BE2C (cell line): ENCODE results near the gene PHYH. TPM values are rescaled to one million over a fixed set of nuclear protein-coding genes. Genes with fewer than 3 reads are reported as not detected.

Source experiments
- DNase-seq: peaks from one replicate; pipeline ENCODE4 v3.0.0-alpha.2; 2020
- H3K27me3 ChIP-seq: fragments of 250-450 bp; sonication (Bioruptor Pico); 2 replicates; pipeline ENCODE4 v1.5.1; 2020; ENCODE audit warnings: mild to moderate bottlenecking
- H3K36me3 ChIP-seq: fragments of 250-450 bp; sonication (Bioruptor Pico); 2 replicates; pipeline ENCODE4 v1.5.1; 2020; ENCODE audit warnings: mild to moderate bottlenecking
- H3K4me1 ChIP-seq: fragments of 250-450 bp; sonication (Bioruptor Pico); 2 replicates; pipeline ENCODE4 v1.5.1; 2020
- H3K4me3 ChIP-seq: 2 replicates; pipeline ENCODE4 v1.5.1; 2011; ENCODE audit warnings: low read depth, low read length
- H3K9me3 ChIP-seq: fragments of 250-450 bp; sonication (Bioruptor Pico); 2 replicates; pipeline ENCODE4 v1.5.1; 2020
- polyA plus RNA-seq: library from polyadenylated mRNA; unstranded; fragments of >200 nt; gene quantifications from one replicate; pipeline ENCODE4 v1.2.1, GENCODE V29; 2012; ENCODE audit warnings: low read depth, missing spikeins; ENCODE audit not compliant: insufficient read length, insufficient read depth
- TF ChIP-seq, protein P1 (sequence below): IDR thresholded peaks from 2 replicates; pipeline ENCODE4 v1.5.1; 2012; ENCODE audit warnings: mild to moderate bottlenecking, low read depth, low read length

Gene PHYH
- polyA plus RNA-seq = 11.7 TPM

DNA sequence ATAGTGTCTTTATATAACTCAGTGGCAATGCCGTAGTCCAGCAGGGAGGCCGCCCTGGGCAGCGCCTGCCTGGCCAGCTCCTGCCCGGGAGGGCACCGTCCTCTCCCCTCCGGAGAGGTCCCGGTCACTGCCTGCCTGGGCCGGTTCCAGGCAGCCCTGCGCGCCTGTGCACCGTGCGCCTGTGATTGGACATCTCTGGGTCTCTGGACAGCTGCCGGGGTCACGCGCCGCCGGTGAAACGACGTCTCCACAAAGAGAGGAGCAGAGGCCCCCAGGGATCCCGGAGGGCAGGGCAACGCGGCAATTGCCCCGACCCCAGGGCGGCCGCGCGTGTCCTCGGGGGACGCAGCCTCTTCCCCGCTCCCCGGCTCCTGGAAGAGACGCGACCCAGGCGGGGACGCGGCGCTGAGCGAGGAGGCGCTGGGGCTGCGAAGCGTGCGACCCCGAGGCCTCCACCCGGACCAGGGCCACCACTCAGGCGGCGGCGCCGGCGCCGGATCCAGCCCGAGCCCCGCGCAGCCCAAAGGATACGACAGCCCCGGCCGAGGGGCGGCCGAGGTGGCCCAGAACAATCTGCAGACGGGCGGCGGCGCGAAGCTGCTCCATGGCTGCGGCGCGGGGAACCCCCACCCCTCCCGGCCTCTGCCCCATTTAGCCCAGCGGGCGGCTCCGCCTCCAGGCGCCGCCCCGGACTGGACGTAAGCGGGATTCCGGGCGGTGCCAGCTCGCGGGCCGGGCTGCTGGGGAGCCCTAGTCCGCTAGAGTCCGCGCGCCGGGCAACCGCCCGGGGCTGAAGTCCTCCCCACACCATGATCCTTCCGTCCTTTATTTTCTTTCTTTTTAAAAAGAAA lies at the start of gene PHYH:
PHYH (minus strand) TSS at position 628 of the 851 bp plus-strand sequence; CDS start at position 606, 22 bp downstream.
- peak within 1 kb of the TSS; percentile 66 for H3K4me3 ChIP-seq
- H3K27me3 ChIP-seq = no peaks in the 10 kb centered on the region
- no peaks in the 10 kb centered on the region for H3K9me3 ChIP-seq
- no peaks in the 10 kb centered on the region for H3K4me1 ChIP-seq
- peak; percentile 85 for DNase-seq
- no peaks in the 10 kb centered on the region for H3K36me3 ChIP-seq
- TF ChIP-seq, protein P1, sequence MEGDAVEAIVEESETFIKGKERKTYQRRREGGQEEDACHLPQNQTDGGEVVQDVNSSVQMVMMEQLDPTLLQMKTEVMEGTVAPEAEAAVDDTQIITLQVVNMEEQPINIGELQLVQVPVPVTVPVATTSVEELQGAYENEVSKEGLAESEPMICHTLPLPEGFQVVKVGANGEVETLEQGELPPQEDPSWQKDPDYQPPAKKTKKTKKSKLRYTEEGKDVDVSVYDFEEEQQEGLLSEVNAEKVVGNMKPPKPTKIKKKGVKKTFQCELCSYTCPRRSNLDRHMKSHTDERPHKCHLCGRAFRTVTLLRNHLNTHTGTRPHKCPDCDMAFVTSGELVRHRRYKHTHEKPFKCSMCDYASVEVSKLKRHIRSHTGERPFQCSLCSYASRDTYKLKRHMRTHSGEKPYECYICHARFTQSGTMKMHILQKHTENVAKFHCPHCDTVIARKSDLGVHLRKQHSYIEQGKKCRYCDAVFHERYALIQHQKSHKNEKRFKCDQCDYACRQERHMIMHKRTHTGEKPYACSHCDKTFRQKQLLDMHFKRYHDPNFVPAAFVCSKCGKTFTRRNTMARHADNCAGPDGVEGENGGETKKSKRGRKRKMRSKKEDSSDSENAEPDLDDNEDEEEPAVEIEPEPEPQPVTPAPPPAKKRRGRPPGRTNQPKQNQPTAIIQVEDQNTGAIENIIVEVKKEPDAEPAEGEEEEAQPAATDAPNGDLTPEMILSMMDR = no peak

DNA sequence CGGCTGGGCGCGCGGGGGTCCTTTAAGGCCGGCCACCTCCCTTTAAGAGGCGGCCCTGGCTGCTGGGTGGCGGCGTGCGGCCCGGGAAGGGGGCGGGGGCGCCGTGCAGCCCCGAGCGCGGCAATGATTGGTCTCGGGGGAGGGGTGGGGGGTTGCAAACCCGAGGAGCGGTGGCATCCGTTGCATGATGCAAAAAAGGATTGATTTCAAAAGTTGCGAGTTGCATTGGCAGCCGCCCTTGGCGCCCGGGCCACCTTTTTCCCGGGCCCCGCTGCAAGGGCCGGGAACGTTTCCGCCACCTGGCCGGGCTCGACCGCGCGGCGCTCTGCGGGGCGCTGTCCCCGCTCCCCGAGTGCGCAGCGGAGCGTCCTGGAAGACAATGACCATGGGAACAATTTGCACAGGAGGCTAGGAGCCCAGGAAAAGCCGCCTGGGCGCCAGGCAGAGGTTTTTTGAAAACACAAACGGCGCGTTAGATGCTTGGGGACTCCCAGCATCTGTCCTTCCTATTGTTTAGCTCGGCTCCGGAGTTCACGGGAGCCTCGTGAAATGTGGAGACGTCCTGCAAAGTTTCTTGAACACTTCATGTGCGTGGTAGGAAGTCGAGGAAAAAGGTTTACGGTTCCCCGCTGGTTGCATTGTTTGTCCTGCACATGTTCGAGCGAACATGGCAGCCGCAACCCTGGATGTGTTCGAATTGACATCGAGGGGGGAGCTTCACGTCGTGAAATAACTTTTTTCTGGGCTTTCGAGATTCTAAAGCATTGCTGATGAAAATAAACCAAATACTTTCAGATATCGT lies 48.6 kb upstream of the PHYH start, which contains the start of gene SEPHS1:
SEPHS1 (minus strand) TSS at position 78 of the 802 bp plus-strand sequence. CDS start 3,343 bp downstream, outside the sequence.
- no peaks in the 10 kb centered on the region for H3K9me3 ChIP-seq
- peaks cover 13% of the 10 kb centered on the region for H3K36me3 ChIP-seq
- H3K4me1 ChIP-seq = peaks cover 3% of the 10 kb centered on the region; the same call in 1 of the 2 replicates
- TF ChIP-seq, protein P1 = no peak
- DNase-seq = peak; percentile 88
- H3K27me3 ChIP-seq = no peaks in the 10 kb centered on the region
- peak within 1 kb of the TSS; percentile 88 for H3K4me3 ChIP-seq

DNA sequence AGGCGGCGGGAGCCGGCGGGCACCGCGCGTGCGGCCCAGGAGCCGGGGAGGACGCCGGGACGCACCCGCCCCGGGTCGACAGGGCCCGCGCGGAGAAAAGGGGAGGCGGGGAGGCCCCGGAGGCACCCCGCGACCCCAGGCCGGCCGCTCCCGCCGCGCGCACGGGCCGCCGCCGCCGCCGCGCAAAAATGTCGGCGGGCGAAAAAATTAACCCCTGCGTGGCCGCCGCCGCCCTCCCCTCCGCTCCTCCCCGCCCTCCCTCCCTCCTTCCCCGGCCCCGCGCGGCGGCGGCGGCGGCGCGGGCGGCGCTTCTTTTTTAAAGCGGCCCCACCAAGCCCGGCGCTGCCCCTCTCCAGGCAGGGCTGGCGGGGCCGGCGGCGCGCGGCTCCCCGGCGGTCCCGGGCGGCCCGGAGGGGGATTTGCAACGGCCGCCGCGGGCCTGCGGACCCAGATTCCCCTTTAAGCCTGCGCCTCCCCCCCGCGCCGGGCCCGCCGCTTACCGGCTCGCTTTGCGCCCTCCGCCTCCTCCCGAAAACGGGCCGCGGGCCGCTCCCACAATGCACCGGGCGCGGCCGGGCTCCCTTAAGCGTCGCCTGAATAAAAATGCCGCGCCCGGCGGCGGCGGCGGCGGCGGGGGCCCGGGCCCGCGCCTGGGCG lies 47.8 kb upstream of the PHYH start:
- no peaks in the 10 kb centered on the region for H3K9me3 ChIP-seq
- no peaks in the 10 kb centered on the region for H3K27me3 ChIP-seq
- DNase-seq = peak; percentile 81
- TF ChIP-seq, protein P1 = no peak
- peaks cover 3% of the 10 kb centered on the region; the same call in 1 of the 2 replicates for H3K4me1 ChIP-seq
- H3K4me3 ChIP-seq = peak overlapping the region; percentile 67
- H3K36me3 ChIP-seq = peaks cover 20% of the 10 kb centered on the region

DNA sequence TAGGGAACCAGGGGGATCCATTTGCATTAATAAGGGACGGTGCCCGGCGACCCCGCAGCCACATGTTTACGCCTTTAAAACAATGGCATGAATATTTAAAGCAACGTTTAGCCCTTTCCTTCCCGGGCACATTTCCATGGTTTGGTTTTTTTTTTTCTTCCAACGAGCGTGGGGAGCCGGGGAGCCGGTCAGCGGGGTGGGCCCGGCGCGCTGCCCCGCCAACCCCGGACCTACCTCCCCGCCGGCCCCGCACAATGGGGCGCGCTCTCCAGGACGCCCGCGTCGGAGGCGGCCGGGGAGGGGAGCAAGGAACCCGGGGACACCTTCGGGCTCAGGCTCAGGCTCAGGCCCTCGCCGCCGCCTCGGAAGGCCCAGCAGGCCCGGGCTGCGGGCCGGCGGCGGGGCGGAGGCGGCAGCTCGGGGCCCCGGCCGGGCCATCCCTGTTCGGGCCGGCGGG lies 47.2 kb upstream of the PHYH start:
- no peak for DNase-seq
- no peaks in the 10 kb centered on the region for H3K9me3 ChIP-seq
- H3K27me3 ChIP-seq = no peaks in the 10 kb centered on the region
- peaks cover 20% of the 10 kb centered on the region for H3K36me3 ChIP-seq
- TF ChIP-seq, protein P1 = no peak
- H3K4me3 ChIP-seq = peak overlapping the region; percentile 67
- peaks cover 3% of the 10 kb centered on the region; the same call in 1 of the 2 replicates for H3K4me1 ChIP-seq

DNA sequence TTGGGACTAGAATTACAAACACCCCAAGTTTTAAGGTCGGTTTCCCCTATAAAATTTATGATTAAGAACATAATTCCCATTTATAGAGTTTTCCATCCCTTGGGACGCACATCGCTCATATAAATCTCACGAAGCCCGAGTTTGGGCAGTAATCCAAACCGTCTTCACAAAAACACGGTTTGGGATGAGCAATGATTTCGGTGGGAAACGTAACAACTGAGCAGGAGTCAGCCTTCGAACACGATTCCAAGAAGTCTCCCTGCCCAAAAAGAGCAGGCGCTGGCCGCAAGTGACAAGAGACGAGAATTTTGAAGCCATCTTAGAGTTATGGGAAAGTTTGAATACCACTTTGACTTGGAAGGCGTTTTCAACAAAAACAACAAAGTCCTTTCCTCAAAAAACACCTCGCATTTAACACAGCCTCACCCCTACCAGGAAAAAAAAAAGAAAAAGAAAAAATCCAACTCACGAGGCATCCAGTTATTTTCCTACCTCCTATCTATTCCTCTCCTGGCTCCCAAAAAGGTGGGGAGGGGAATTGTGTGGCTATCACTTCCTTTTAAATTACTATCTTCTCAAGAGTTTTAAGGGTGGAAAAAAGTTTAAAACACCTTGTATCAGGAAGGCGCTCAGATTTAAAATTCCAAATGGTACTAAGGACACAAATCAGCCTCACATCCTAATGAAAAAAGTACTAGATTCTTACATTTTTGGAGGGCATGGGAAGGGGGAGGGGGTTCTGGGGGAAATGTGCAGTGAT lies 46.6 kb upstream of the PHYH start:
- no peak for DNase-seq
- Histone ChIP-seq H3K4me3 (peak overlapping the region; percentile 67), H3K27me3 (no peaks in the 10 kb centered on the region), H3K4me1 (peaks cover 3% of the 10 kb centered on the region; the same call in 1 of the 2 replicates), H3K36me3 (peaks cover 20% of the 10 kb centered on the region), H3K9me3 (no peaks in the 10 kb centered on the region)
- TF ChIP-seq, protein P1 = no peak
